B cell (primary cell): ENCODE measurements around the gene EYA3.

Source experiments
- CTCF ChIP-seq: fragments of 200-600 bp; IDR thresholded peaks from one replicate; pipeline ENCODE4 v1.8.0; 2022; ENCODE audit warnings: antibody characterized with exemption, mild to moderate bottlenecking
- EZH2 ChIP-seq: IDR thresholded peaks from 2 replicates; pipeline ENCODE4 v1.6.1; 2012; ENCODE audit warnings: borderline replicate concordance, low read depth, mild to moderate bottlenecking, moderate library complexity, low read length; ENCODE audit not compliant: insufficient read depth, poor library complexity, severe bottlenecking

- no peak for TF ChIP-seq CTCF
- TF ChIP-seq EZH2 = no peak
Measured at GRCh38 chr1:28073867-28074266, 14.5 kb downstream of the EYA3 start.
